CD4-positive, alpha-beta memory T cell (primary cell): Measurements from ENCODE around the gene NOVA1. TPM values are rescaled to one million over a fixed set of nuclear protein-coding genes. Genes with fewer than 3 reads are reported as not detected.
A peak's percentile ranks its signal among the peaks of the same experiment; 100 is the strongest.

Experiments
- CTCF ChIA-PET: fragments of 350-600 bp; sonication (Branson Sonifier 250); formaldehyde crosslinking; loops from one replicate; lab custom pipeline; 2021; ENCODE audit warnings: inconsistent platforms; ENCODE audit not compliant: partially characterized antibody; lab: Charles Lee
- POLR2A ChIA-PET: fragments of 350-600 bp; sonication (Branson Sonifier 250); formaldehyde crosslinking; loops from one replicate; lab custom pipeline; 2021; ENCODE audit not compliant: partially characterized antibody; lab: Charles Lee
- DNase-seq, 5 donors: peaks; one replicate each; pipeline versions ENCODE4 v3.0.0 to v3.0.0-alpha.2; 2020 to 2022; ENCODE audit warnings: mixed read lengths in 1 of 5
- H3K27ac ChIP-seq: one replicate; pipeline ENCODE4 v1.7.0; 2013; ENCODE audit warnings: low read depth, low read length
- H3K27me3 ChIP-seq: 2 replicates; pipeline ENCODE4 v1.7.0; 2013; ENCODE audit warnings: mild to moderate bottlenecking, low read length, moderate library complexity; ENCODE audit not compliant: insufficient read depth
- H3K36me3 ChIP-seq: 2 replicates; pipeline ENCODE4 v1.7.0; 2013; ENCODE audit warnings: mild to moderate bottlenecking, low read length, moderate library complexity; ENCODE audit not compliant: insufficient read depth
- H3K4me1 ChIP-seq: 2 replicates; pipeline ENCODE4 v1.7.0; 2013; ENCODE audit warnings: mild to moderate bottlenecking, low read length, moderate library complexity; ENCODE audit not compliant: insufficient read depth
- H3K4me3 ChIP-seq, 2 donors: one replicate each; pipeline ENCODE4 v1.7.0; 2013; ENCODE audit warnings: low read length in 2 of 2, mild to moderate bottlenecking in 1 of 2
- H3K9me3 ChIP-seq, 2 donors: one replicate each; pipeline ENCODE4 v1.7.0; 2013; ENCODE audit warnings: low read length in 2 of 2, control low read depth in 1 of 2; ENCODE audit not compliant: control insufficient read depth in 1 of 2
- H3K27ac Mint-ChIP-seq, 7 donors: one replicate each; pipeline ENCODE4 v1.8.0; 2020 to 2021; ENCODE audit warnings: mixed read lengths in 7 of 7, mild to moderate bottlenecking in 6 of 7, inconsistent platforms in 3 of 7, moderate library complexity in 3 of 7
- H3K27me3 Mint-ChIP-seq, 2 donors: one replicate each; pipeline ENCODE4 v1.8.0; 2020 to 2021; ENCODE audit warnings: mixed read lengths in 2 of 2
- H3K36me3 Mint-ChIP-seq, 2 donors: one replicate each; pipeline ENCODE4 v1.8.0; 2020 to 2021; ENCODE audit warnings: mixed read lengths in 2 of 2, inconsistent platforms in 1 of 2, mild to moderate bottlenecking in 1 of 2
- H3K4me1 Mint-ChIP-seq, 4 donors: one replicate each; pipeline ENCODE4 v1.8.0; 2020 to 2021; ENCODE audit warnings: mixed read lengths in 4 of 4, mild to moderate bottlenecking in 1 of 4
- H3K4me3 Mint-ChIP-seq, 8 donors: one replicate each; pipeline ENCODE4 v1.8.0; 2020 to 2021; ENCODE audit warnings: mixed read lengths in 8 of 8, mild to moderate bottlenecking in 7 of 8, moderate library complexity in 6 of 8, inconsistent platforms in 3 of 8
- H3K9me3 Mint-ChIP-seq, 8 donors: one replicate each; pipeline ENCODE4 v1.8.0; 2020 to 2021; ENCODE audit warnings: mixed read lengths in 8 of 8, mild to moderate bottlenecking in 5 of 8, inconsistent platforms in 3 of 8, moderate library complexity in 1 of 8
- intact Hi-C: fragments of 100-400 bp; cut with micrococcal nuclease; formaldehyde crosslinking; loops from one replicate; pipeline ENCODE4 v1.15.1; 2023
- polyA plus RNA-seq, 2 donors: library from polyadenylated mRNA; unstranded; fragments of 300-500 nt; fragmentation: Illumina TruSeq; gene quantifications; one replicate each; pipeline ENCODE4 v1.2.3, GENCODE V29; 2021
- total RNA-seq, 2 experiments: library from RNA; stranded (reverse); gene quantifications; one replicate each; pipeline ENCODE4 v1.2.3, GENCODE V29; 2021

Gene NOVA1
- total and polyA plus RNA-seq, 4 experiments from 2014 or later: not detected

DNA sequence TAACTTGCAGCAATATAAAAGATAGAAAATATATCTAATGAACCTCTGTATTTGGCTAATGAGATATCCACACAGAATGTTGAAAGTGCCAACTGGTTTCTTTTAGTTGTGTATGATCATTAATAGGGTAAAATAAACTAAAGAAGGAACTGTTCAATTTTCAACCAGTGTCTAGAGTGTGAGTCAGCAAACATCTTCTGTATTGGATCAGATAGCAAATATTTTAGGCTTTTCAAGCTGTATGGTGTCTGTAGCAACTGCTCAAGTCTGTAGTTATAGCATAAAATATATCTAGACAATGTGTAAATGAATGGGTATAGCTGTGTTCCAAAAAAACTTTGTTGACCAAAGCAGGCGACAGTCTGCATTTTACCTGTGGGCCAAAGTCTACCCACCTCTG lies 23.5 kb upstream of the NOVA1 start:
- ChIA-PET CTCF (no interaction called here), POLR2A (no interaction called here)
- Mint-ChIP-seq H3K36me3 (no peaks in the 10 kb centered on the region), H3K27me3 (no peaks in the 10 kb centered on the region), H3K4me1 (no peaks in the 10 kb centered on the region), H3K27ac (no peak overlapping the region), H3K4me3 (no peak overlapping the region), H3K9me3 (peaks cover 2 to 50% (median 17%) of the 10 kb centered on the region in 8 donors)
- no peaks in the 10 kb centered on the region for H3K4me1 ChIP-seq
- no peak overlapping the region for H3K4me3 ChIP-seq
- H3K9me3 ChIP-seq: peaks cover 0 to 4% of the 10 kb centered on the region in 2 donors
- intact Hi-C loops: no loop called here
- H3K36me3 ChIP-seq: no peaks in the 10 kb centered on the region
- H3K27me3 ChIP-seq: no peaks in the 10 kb centered on the region
- DNase-seq: no peak
- H3K27ac ChIP-seq: no peak overlapping the region

GRCh38 chr14:26611259-26611658 lies 13.4 kb upstream of the NOVA1 start:
- ChIA-PET CTCF (no interaction called here), POLR2A (no interaction called here)
- H3K36me3 Mint-ChIP-seq: peaks cover 0 to 2% of the 10 kb centered on the region in 2 donors
- H3K4me3 ChIP-seq: no peak overlapping the region
- no peak overlapping the region for H3K4me3 Mint-ChIP-seq
- intact Hi-C loops: no loop called here
- no peaks in the 10 kb centered on the region for H3K36me3 ChIP-seq
- no peak for DNase-seq
- no peaks in the 10 kb centered on the region for H3K4me1 ChIP-seq
- no peaks in the 10 kb centered on the region for H3K27me3 ChIP-seq
- no peak overlapping the region for H3K27ac ChIP-seq
- no peaks in the 10 kb centered on the region for H3K9me3 ChIP-seq
- no peaks in the 10 kb centered on the region for H3K27me3 Mint-ChIP-seq
- H3K9me3 Mint-ChIP-seq: peaks cover 5 to 26% (median 11%) of the 10 kb centered on the region in 8 donors
- no peak overlapping the region for H3K27ac Mint-ChIP-seq
- no peaks in the 10 kb centered on the region for H3K4me1 Mint-ChIP-seq

DNA sequence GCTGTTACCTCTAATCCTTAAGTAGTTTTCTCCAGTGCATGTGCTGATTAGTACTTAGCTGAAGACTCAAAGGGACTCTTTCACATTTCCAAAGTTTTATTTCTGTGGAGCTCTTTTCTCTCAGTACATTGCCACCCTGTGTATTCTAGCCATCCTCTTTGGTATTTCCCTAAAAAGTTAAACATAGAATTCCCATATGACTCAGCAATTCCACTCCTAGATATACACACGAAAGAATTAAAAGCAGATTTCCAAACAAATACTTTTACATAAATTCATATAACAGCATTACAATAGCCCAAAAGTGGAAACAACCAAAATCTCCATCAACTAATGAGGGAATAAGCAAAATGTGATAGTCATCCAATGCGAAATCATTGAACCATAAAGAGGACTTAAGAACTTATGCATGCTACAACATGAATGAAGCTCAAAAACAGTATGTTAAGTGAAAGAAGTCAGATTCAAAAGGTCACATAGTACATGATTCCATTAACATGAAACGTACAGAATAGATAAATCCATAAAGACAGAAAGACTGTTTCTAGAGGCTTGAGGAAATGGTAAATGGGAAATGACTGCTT lies 9.0 kb upstream of the NOVA1 start:
- H3K36me3 ChIP-seq: no peaks in the 10 kb centered on the region
- Mint-ChIP-seq H3K4me1 (no peaks in the 10 kb centered on the region), H3K27ac (no peak overlapping the region), H3K36me3 (no peaks in the 10 kb centered on the region), H3K9me3 (peaks cover 0 to 27% (median 10%) of the 10 kb centered on the region in 8 donors), H3K4me3 (no peak overlapping the region), H3K27me3 (no peaks in the 10 kb centered on the region)
- DNase-seq: no peak
- H3K27ac ChIP-seq: no peak overlapping the region
- no peak overlapping the region for H3K4me3 ChIP-seq
- no peaks in the 10 kb centered on the region for H3K27me3 ChIP-seq
- H3K4me1 ChIP-seq: no peaks in the 10 kb centered on the region
- CTCF ChIA-PET: no interaction called here
- POLR2A ChIA-PET: no interaction called here
- intact Hi-C loops: no loop called here
- no peaks in the 10 kb centered on the region for H3K9me3 ChIP-seq

- H3K9me3 Mint-ChIP-seq: peaks cover 0 to 22% (median 9%) of the 10 kb centered on the region in 8 donors
- Histone ChIP-seq H3K27ac (no peak overlapping the region), H3K4me1 (no peaks in the 10 kb centered on the region), H3K27me3 (no peaks in the 10 kb centered on the region), H3K9me3 (no peaks in the 10 kb centered on the region), H3K4me3 (no peak overlapping the region), H3K36me3 (no peaks in the 10 kb centered on the region)
- CTCF ChIA-PET: no interaction called here
- no peak overlapping the region for H3K4me3 Mint-ChIP-seq
- intact Hi-C loops: no loop called here
- DNase-seq: no peak
- H3K36me3 Mint-ChIP-seq: no peaks in the 10 kb centered on the region
- no peak overlapping the region for H3K27ac Mint-ChIP-seq
- no peaks in the 10 kb centered on the region for H3K27me3 Mint-ChIP-seq
- no peaks in the 10 kb centered on the region for H3K4me1 Mint-ChIP-seq
- POLR2A ChIA-PET: no interaction called here
These were observed 7.8 kb upstream of the NOVA1 start for GRCh38 chr14:26605602-26606001.

DNA sequence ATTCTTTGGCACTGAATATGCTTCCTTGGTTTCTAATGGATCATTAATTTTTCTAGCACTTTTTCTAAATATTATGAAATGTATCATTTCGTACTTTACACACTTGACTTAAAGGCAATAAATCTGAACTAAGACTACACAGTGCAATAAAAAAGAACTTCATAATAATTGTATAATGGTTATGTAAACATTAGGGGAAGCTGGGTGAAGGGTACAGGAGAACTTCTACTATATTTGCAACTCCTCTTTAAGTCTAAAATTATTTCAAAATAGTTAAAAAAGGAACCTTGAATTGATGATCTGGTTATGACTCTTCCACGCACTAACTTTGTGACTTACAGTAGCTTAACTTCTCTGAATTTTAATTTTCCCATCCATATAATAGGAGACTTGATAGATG lies 5.1 kb upstream of the NOVA1 start:
- Mint-ChIP-seq H3K4me3 (no peak overlapping the region), H3K36me3 (no peaks in the 10 kb centered on the region), H3K27me3 (peaks cover 8% of the 10 kb centered on the region in 2 donors), H3K4me1 (no peaks in the 10 kb centered on the region), H3K27ac (no peak overlapping the region), H3K9me3 (peaks cover 0 to 28% (median 15%) of the 10 kb centered on the region in 8 donors)
- DNase-seq: no peak
- Histone ChIP-seq H3K27ac (no peak overlapping the region), H3K27me3 (no peaks in the 10 kb centered on the region), H3K9me3 (no peaks in the 10 kb centered on the region), H3K4me1 (no peaks in the 10 kb centered on the region), H3K4me3 (no peak overlapping the region), H3K36me3 (no peaks in the 10 kb centered on the region)
- POLR2A ChIA-PET: no interaction called here
- intact Hi-C loops: no loop called here
- CTCF ChIA-PET: no interaction called here

- intact Hi-C loops: no loop called here
- POLR2A ChIA-PET: no interaction called here
These were observed 4.0 kb upstream of the NOVA1 start for GRCh38 chr14:26601856-26602255.

DNA sequence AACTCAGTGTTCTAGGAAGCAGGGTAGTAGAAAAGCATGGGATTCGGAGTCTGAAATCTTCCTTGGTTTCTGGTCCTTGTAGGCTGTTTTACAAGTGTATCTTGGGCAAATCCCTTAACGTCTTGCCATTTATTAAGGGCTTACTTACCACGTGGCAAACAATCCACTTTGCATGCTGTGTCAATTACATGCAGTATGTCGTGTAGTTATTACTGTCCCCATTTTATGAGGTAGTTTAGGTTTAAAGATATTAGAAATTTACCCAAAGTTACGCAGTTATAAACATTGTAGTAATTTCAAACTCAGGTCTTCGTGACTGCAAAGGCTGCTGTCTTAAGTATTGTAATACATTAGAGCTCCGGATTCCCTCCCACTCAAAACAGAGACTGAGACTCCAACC lies 1.5 kb upstream of the NOVA1 start:
- CTCF ChIA-PET: no interaction called here
- no peak overlapping the region for H3K27ac Mint-ChIP-seq
- intact Hi-C loops: no loop called here
- H3K4me3 ChIP-seq: no peak overlapping the region
- no peaks in the 10 kb centered on the region for H3K27me3 ChIP-seq
- peaks cover 11 to 16% of the 10 kb centered on the region in 2 donors for H3K27me3 Mint-ChIP-seq
- peaks cover 0 to 38% (median 23%) of the 10 kb centered on the region in 8 donors for H3K9me3 Mint-ChIP-seq
- H3K4me1 Mint-ChIP-seq: peaks cover 0 to 1% (median 0%) of the 10 kb centered on the region in 4 donors
- H3K27ac ChIP-seq: no peak overlapping the region
- POLR2A ChIA-PET: no interaction called here
- peak in 1 of 5 donors; percentile 22 for DNase-seq
- no peaks in the 10 kb centered on the region for H3K4me1 ChIP-seq
- no peaks in the 10 kb centered on the region for H3K9me3 ChIP-seq
- no peaks in the 10 kb centered on the region for H3K36me3 ChIP-seq
- H3K36me3 Mint-ChIP-seq: peaks cover 0 to 3% of the 10 kb centered on the region in 2 donors
- H3K4me3 Mint-ChIP-seq: no peak overlapping the region

More at GRCh38 chr14:26601856-26602255, 4.0 kb upstream of the NOVA1 start:
- CTCF ChIA-PET: no interaction called here
- Mint-ChIP-seq H3K36me3 (no peaks in the 10 kb centered on the region), H3K4me3 (no peak overlapping the region), H3K27ac (no peak overlapping the region), H3K9me3 (peaks cover 0 to 29% (median 15%) of the 10 kb centered on the region in 8 donors), H3K27me3 (peaks cover 8% of the 10 kb centered on the region in 2 donors), H3K4me1 (no peaks in the 10 kb centered on the region)
- Histone ChIP-seq H3K27ac (no peak overlapping the region), H3K4me3 (no peak overlapping the region), H3K36me3 (no peaks in the 10 kb centered on the region), H3K4me1 (no peaks in the 10 kb centered on the region), H3K27me3 (no peaks in the 10 kb centered on the region), H3K9me3 (no peaks in the 10 kb centered on the region)
- DNase-seq: no peak
